Measurements from ENCODE around the gene SGIP1.

GRCh38 chr1:66733348-66734017 lies 199.5 kb downstream of the SGIP1 start:
- no peak for TF ChIP-seq GATA2 (IDR thresholded peaks at IDR 0.05; ENCODE audit: low read depth, low read length)
- no peak for TF ChIP-seq GATA3 (IDR thresholded peaks at IDR 0.05; ENCODE audit: low read depth, low read length)

Data from SH-SY5Y (cell line).